Right ventricle myocardium superior (tissue), 1 donor: ENCODE data around the gene TAC3. TPM values are rescaled to one million over a fixed set of nuclear protein-coding genes. Genes with fewer than 3 reads are reported as not detected.

Source experiments
- ATAC-seq: fragments of 200-7000 bp; cut with Tn5 transposase; one replicate; pipeline ENCODE4 v1.9.1; 2020; ENCODE audit warnings: mild to moderate bottlenecking; ENCODE audit not compliant: poor library complexity
- DNase-seq: peaks from one replicate; pipeline ENCODE4 v3.0.0-alpha.2; 2020
- intact Hi-C: fragments of 100-400 bp; cut with DNase I; formaldehyde crosslinking; loops from one replicate; pipeline ENCODE4 v1.11.2; 2022
- total RNA-seq: library from RNA; stranded (reverse); fragmentation: NEBNext Ultra II Directional; extraction: Animal tissue kit (Norgen Biotek cat#: 25700); gene quantifications from one replicate; pipeline ENCODE4 v1.2.1, GENCODE V29; 2021
- donor health status: DM: no; HTN: yes; CAD: no; lungs with severe emphysema.

The TAC3 gene
- total RNA-seq, 1 donor from 2014 or later = not detected

- ATAC-seq (no peak), DNase-seq (no peak)
- intact Hi-C loops = no loop called here
Measured at GRCh38 chr12:57009949-57010626, 6.2 kb downstream of the TAC3 start.

GRCh38 chr12:57008178-57008577 is 8.2 kb downstream of the TAC3 start:
- DNase-seq = no peak
- no peak for ATAC-seq
- intact Hi-C loops = no loop called here

GRCh38 chr12:57006809-57007475 is 9.4 kb downstream of the TAC3 start:
- ATAC-seq (peak; percentile 4), DNase-seq (no peak)
- intact Hi-C loops = no loop called here

GRCh38 chr12:57005980-57006808 is 10.1 kb downstream of the TAC3 start, which contains the start of gene ZBTB39:
ZBTB39 (minus strand) TSS chr12:57006546; CDS start chr12:57004917, 1,629 bp downstream.
- intact Hi-C loops = no loop called here
- ATAC-seq (peak; percentile 91), DNase-seq (peak; percentile 73)

GRCh38 chr12:57004651-57005050 is 11.7 kb downstream of the TAC3 start:
- ATAC-seq = no peak
- intact Hi-C loops = no loop called here
- no peak for DNase-seq

GRCh38 chr12:57003395-57003794 is 12.9 kb downstream of the TAC3 start:
- intact Hi-C loops = no loop called here

GRCh38 chr12:57001448-57001906 is 14.9 kb downstream of the TAC3 start:
- peak; percentile 66 for DNase-seq
- ATAC-seq = peak; percentile 29
- intact Hi-C loops = no loop called here

More at GRCh38 chr12:57003395-57003794, 12.9 kb downstream of the TAC3 start:
- no peak for DNase-seq
- ATAC-seq = no peak

GRCh38 chr12:57000393-57000792 is 15.9 kb downstream of the TAC3 start:
- ATAC-seq (no peak), DNase-seq (no peak)
- intact Hi-C loops = no loop called here

GRCh38 chr12:56999456-56999855 is 16.9 kb downstream of the TAC3 start:
- DNase-seq (no peak), ATAC-seq (no peak)
- intact Hi-C loops = no loop called here

- intact Hi-C loops = no loop called here
- ATAC-seq (no peak), DNase-seq (no peak)
Measured at GRCh38 chr12:56998981-56999380, 17.3 kb downstream of the TAC3 start.

GRCh38 chr12:56998316-56998715 is 18.0 kb downstream of the TAC3 start:
- no peak for ATAC-seq
- intact Hi-C loops = no loop called here
- DNase-seq = no peak

- ATAC-seq (no peak), DNase-seq (no peak)
- intact Hi-C loops = no loop called here
Measured at GRCh38 chr12:56996793-56997545, 19.4 kb downstream of the TAC3 start.

GRCh38 chr12:56995930-56996496 is 20.3 kb downstream of the TAC3 start:
- intact Hi-C loops = no loop called here
- no peak for DNase-seq

GRCh38 chr12:56995201-56995929 is 21.0 kb downstream of the TAC3 start:
- ATAC-seq (no peak), DNase-seq (no peak)
- intact Hi-C loops = no loop called here

More at GRCh38 chr12:56995930-56996496, 20.3 kb downstream of the TAC3 start:
- no peak for ATAC-seq

GRCh38 chr12:56994231-56994746 is 22.0 kb downstream of the TAC3 start:
- DNase-seq (no peak), ATAC-seq (no peak)
- intact Hi-C loops = no loop called here

GRCh38 chr12:56993346-56993745 is 23.0 kb downstream of the TAC3 start:
- ATAC-seq (no peak), DNase-seq (no peak)
- intact Hi-C loops = no loop called here
